HepG2 (cell line): ENCODE results near the gene MYOCOS. TPM values are rescaled to one million over a fixed set of nuclear protein-coding genes. Genes with fewer than 3 reads are reported as not detected.

Experiments used
- ATAC-seq: fragments of 200-7000 bp; cut with Tn5 transposase; 3 replicates; pipeline ENCODE4 v1.9.1; 2020; ENCODE audit warnings: mild to moderate bottlenecking, moderate library complexity
- BruUV-seq: library from RNA; stranded (reverse); fragments of 400-500 nt; replicated peaks from 2 replicates; lab custom pipeline; 2021; lab: Mats Ljungman, UMichigan
- CTCF ChIA-PET: fragments of 300-600 bp; formaldehyde crosslinking; extraction: SDS; loops from one replicate; lab custom pipeline; 2021; ENCODE audit warnings: low total read pairs, inconsistent platforms, low intra/inter-chr PET ratio; lab: Yijun Ruan, JAX
- POLR2A ChIA-PET: fragments of 350-600 bp; sonication (Branson Sonifier 250); formaldehyde crosslinking; loops from one replicate; lab custom pipeline; 2020; ENCODE audit warnings: antibody characterized with exemption, inconsistent platforms; lab: Yijun Ruan, JAX
- DNase-seq: peaks from one replicate; pipeline ENCODE4 v3.0.0-alpha.2; 2015; ENCODE audit warnings: low spot score
- FAIRE-seq: peaks from 3 replicates; lab custom pipeline; 2011; peaks lifted over from hg19 to GRCh38; lab: Jason Lieb, UNC
- H2AFZ ChIP-seq: one replicate; pipeline ENCODE4 v1.6.1; 2011; ENCODE audit warnings: low read length, inconsistent platforms
- H3K27ac ChIP-seq: fragments of 300-600 bp; 3 replicates; pipeline ENCODE4 v1.8.0; 2011; ENCODE audit warnings: mixed run types, mild to moderate bottlenecking, mixed read lengths, low read length, inconsistent platforms; ENCODE audit not compliant: insufficient read depth; ENCODE audit errors: extremely low read length
- H3K27me3 ChIP-seq, 2 experiments: fragments of 200-600 bp in 1 of 2; 2 replicates in 1 of 2; 3 replicates in 1 of 2; pipeline versions ENCODE4 v1.6.0 to v1.8.0; 2011; ENCODE audit warnings: low read length in 2 of 2, mild to moderate bottlenecking in 2 of 2, moderate library complexity in 2 of 2, inconsistent platforms in 1 of 2; ENCODE audit not compliant: insufficient read depth in 2 of 2, control insufficient read depth in 1 of 2
- H3K36me3 ChIP-seq, 2 experiments: fragments of 200-600 bp in 1 of 2; replicated peaks in 1 of 2; 2 replicates in 1 of 2; 3 replicates in 1 of 2; pipeline versions ENCODE4 v1.5.1 to v1.8.0; 2011; ENCODE audit warnings: low read length in 2 of 2, inconsistent platforms in 1 of 2; ENCODE audit not compliant: insufficient read depth in 2 of 2, control insufficient read depth in 1 of 2
- H3K4me1 ChIP-seq: 2 replicates; pipeline ENCODE4 v1.5.1; 2012; ENCODE audit warnings: low read length, inconsistent platforms; ENCODE audit not compliant: insufficient read depth
- H3K4me2 ChIP-seq: 2 replicates; pipeline ENCODE4 v1.6.0; 2011; ENCODE audit warnings: low read depth, low read length, inconsistent platforms
- H3K4me3 ChIP-seq, 3 experiments: fragments of 200-600 bp in 1 of 3; sonication (generic), shearing (Covaris generic) in 1 of 3; replicated peaks in 1 of 3; 2 replicates each; pipeline ENCODE4 v1.5.1; 2011 to 2016; ENCODE audit warnings: low read length in 3 of 3, inconsistent platforms in 2 of 3, low read depth in 2 of 3, mild to moderate bottlenecking in 2 of 3, control low read depth in 1 of 3, mixed read lengths in 1 of 3; ENCODE audit not compliant: insufficient read depth in 1 of 3
- H3K79me2 ChIP-seq: one replicate; pipeline ENCODE4 v1.6.1; 2011; ENCODE audit warnings: low read length, inconsistent platforms; ENCODE audit not compliant: insufficient read depth
- H3K9ac ChIP-seq: 2 replicates; pipeline ENCODE4 v1.6.0; 2011; ENCODE audit warnings: mild to moderate bottlenecking, low read depth, low read length, inconsistent platforms; ENCODE audit not compliant: insufficient read depth
- H3K9me3 ChIP-seq: 2 replicates; pipeline ENCODE4 v1.5.1; 2012; ENCODE audit warnings: mild to moderate bottlenecking, low read length
- H4K20me1 ChIP-seq: 2 replicates; pipeline ENCODE4 v1.6.0; 2011; ENCODE audit warnings: inconsistent platforms, mild to moderate bottlenecking, low read length, moderate library complexity; ENCODE audit not compliant: insufficient read depth
- HOXA7 ChIP-seq: sonication (generic); formaldehyde crosslinking; IDR thresholded peaks from 2 replicates; pipeline ENCODE4 v1.8.1; 2022; ENCODE audit warnings: mild to moderate bottlenecking, missing genetic modification reagents, moderate library complexity
- IRX3 ChIP-seq: sonication (generic); formaldehyde crosslinking; IDR thresholded peaks from 2 replicates; pipeline ENCODE4 v1.8.1; 2023; ENCODE audit warnings: mild to moderate bottlenecking, low read depth, missing genetic modification reagents, borderline replicate concordance
- ISX ChIP-seq: sonication (generic); formaldehyde crosslinking; conservative IDR thresholded peaks from 2 replicates; pipeline ENCODE4 v1.5.0; 2020; ENCODE audit warnings: missing genetic modification reagents
- NFE2L1 ChIP-seq: sonication (generic); formaldehyde crosslinking; IDR thresholded peaks from 2 replicates; pipeline ENCODE4 v1.4.0; 2020; ENCODE audit warnings: missing genetic modification reagents, mild to moderate bottlenecking, borderline replicate concordance
- ZFY ChIP-seq: sonication (generic); formaldehyde crosslinking; IDR thresholded peaks from 2 replicates; pipeline ENCODE4 v1.4.0; 2020; ENCODE audit warnings: missing genetic modification reagents
- ZNF281 ChIP-seq: sonication (generic); formaldehyde crosslinking; IDR thresholded peaks from 2 replicates; pipeline ENCODE4 v1.4.0; 2020; ENCODE audit warnings: missing genetic modification reagents, borderline replicate concordance
- ZNF768 ChIP-seq: sonication (generic); formaldehyde crosslinking; IDR thresholded peaks from 2 replicates; pipeline ENCODE4 v1.4.0; 2020; ENCODE audit warnings: missing genetic modification reagents
- WGBS: methylation state at CpG from one replicate; pipeline ENCODE4 v1.1.6; 2017; ENCODE audit warnings: low lambda C conversion rate; 5-methylcytosine and 5-hydroxymethylcytosine counted together
- in situ Hi-C: cut with HindIII; loops from 2 replicates; pipeline ENCODE4 v1.10.0; 2017; ENCODE audit warnings: low pct_unique_long_range_greater_than_20kb; ENCODE audit not compliant: extremely low pct_ligation_motif_present
- intact Hi-C: fragments of 100-400 bp; cut with micrococcal nuclease; formaldehyde crosslinking; loops from one replicate; pipeline ENCODE4 v1.10.0; 2022; ENCODE audit not compliant: unreplicated experiment
- polyA plus RNA-seq, 8 experiments: library from polyadenylated mRNA; depleted of rRNA in 3 of 8; stranded (reverse) in 7 of 8; unstranded in 1 of 8; fragments of >200 nt; fragmentation: Illumina TruSeq in 4 of 8; extraction: Trizol in 4 of 8; gene quantifications; 2 replicates each; pipeline versions ENCODE4 v1.2.1 to v1.2.3, GENCODE V29; 2011 to 2016; ENCODE audit warnings: low read depth in 4 of 8, missing spikeins in 1 of 8, mixed read lengths in 1 of 8; ENCODE audit not compliant: insufficient read depth in 1 of 8
- total RNA-seq, 5 experiments: library from RNA; depleted of rRNA; stranded (reverse); fragments of >200 nt; fragmentation: Illumina TruSeq; extraction: Trizol; gene quantifications; 2 replicates each; pipeline ENCODE4 v1.2.3, GENCODE V29; 2016; ENCODE audit warnings: low read depth in 1 of 5

MYOCOS gene
- total and polyA plus RNA-seq, 2 of the 13 experiments (the other 11 are each of a cell fraction or from before 2014, with no cell fraction given) = not detected

DNA sequence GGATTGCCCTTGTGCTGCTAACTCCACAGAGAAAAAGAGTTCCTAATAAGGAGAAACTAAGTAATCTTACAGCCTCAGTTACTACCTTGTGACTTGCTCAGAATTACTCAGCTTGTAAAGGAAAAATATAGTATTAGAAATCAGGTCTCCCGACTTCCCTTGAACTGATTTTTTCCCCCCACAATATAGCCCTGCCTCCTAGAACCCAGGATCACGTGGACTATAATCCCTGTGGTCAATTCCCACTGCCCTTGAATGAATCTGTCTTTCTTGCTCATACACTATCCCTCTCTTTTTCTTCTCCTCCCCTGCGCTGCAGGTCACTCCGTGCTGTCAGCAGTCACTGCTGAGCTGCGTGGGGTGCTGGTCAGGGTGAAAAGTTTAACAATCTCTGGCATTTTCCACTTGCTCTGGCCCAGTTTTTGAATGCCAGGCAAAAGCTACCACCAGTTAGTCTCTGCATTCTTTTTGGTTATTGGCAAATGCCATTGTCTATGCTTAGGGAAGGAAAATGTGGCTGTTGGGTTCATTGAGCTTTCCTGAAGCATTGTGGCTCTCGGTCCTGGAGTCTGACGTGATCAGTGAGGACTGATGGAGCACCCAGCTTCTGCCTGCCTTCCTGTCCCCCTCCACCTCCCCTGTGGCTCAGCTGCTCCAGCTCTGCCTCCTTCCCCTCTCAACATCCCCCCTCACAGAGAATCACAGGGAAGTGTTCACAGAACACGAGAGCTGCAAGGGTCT lies 32.3 kb downstream of the MYOCOS start:
- peak; percentile 15 for ATAC-seq

More for the DNA sequence above, 32.3 kb downstream of the MYOCOS start:
- H3K4me2 ChIP-seq = peak overlapping the region; percentile 6
- no TSS peak for BruUV-seq
- H3K4me3 ChIP-seq = no peak overlapping the region
- DNase-seq (no peak), FAIRE-seq (no peak)
- H4K20me1 ChIP-seq = no peaks in the 10 kb centered on the region
- no peak overlapping the region for H3K27ac ChIP-seq
- in situ Hi-C loops = no loop called here
- H3K4me1 ChIP-seq = peaks cover 20% of the 10 kb centered on the region
- H3K27me3 ChIP-seq = peaks cover 1 to 5% of the 10 kb centered on the region in 2 experiments; a peak in 3 of 5 replicates
- H3K36me3 ChIP-seq = no peaks in the 10 kb centered on the region
- intact Hi-C loops = loop anchor here (2.0 kb wide), 1 partner anchor 64 kb away; no protein-coding TSS in a partner anchor
- no peaks in the 10 kb centered on the region for H3K9me3 ChIP-seq
- CTCF ChIA-PET = no interaction called here
- TF ChIP-seq NFE2L1 (CRISPR knock-in tag) (no peak), ZNF768 (CRISPR knock-in tag) (0 out of 2 replicates have a peak, but pooled peaks have one; percentile 21), IRX3 (CRISPR knock-in tag) (no peak), ISX (no peak), HOXA7 (CRISPR knock-in tag) (no peak), ZFY (no peak), ZNF281 (CRISPR knock-in tag) (no peak)
- TF ChIP-seq, all 625 proteins: peak for 1
- no peak overlapping the region for H3K9ac ChIP-seq
- no peak overlapping the region for H2AFZ ChIP-seq
- POLR2A ChIA-PET = no interaction called here
- H3K79me2 ChIP-seq = no peaks in the 10 kb centered on the region
- WGBS = 18% methylated on average over 8 of the region's 8 CpGs
